Measurements from ENCODE around the gene ERVFRD-1.

ERVFRD-1 gene

GRCh38 chr6:11072101-11072500, 39.4 kb downstream of the ERVFRD-1 start:
- Histone ChIP-seq H3K36me3 (ENCODE audit: control insufficient read depth, insufficient read depth, low read length) (no peaks in the 10 kb centered on the region), H3K4me3 (ENCODE audit: insufficient read depth, low read depth, low read length) (no peak overlapping the region), H3K27ac (ENCODE audit: insufficient read depth, low read depth, low read length, poor library complexity, severe bottlenecking) (no peak overlapping the region), H3K27me3 (ENCODE audit: control insufficient read depth, insufficient read depth, low read length, poor library complexity, severe bottlenecking) (no peaks in the 10 kb centered on the region), H3K4me1 (ENCODE audit: control insufficient read depth, insufficient read depth, low read length) (no peaks in the 10 kb centered on the region), H3K9me3 (ENCODE audit: control insufficient read depth, low read length) (no peaks in the 10 kb centered on the region)
- WGBS, 2 experiments: 89 to 95% methylated on average over 4 of the region's 4 CpGs

- WGBS, 2 experiments: 86 to 95% methylated on average over 1 to 2 of the region's 2 CpGs
- Histone ChIP-seq H3K36me3 (ENCODE audit: control insufficient read depth, insufficient read depth, low read length) (no peaks in the 10 kb centered on the region), H3K4me3 (ENCODE audit: insufficient read depth, low read depth, low read length) (no peak overlapping the region), H3K27me3 (ENCODE audit: control insufficient read depth, insufficient read depth, low read length, poor library complexity, severe bottlenecking) (no peaks in the 10 kb centered on the region), H3K9me3 (ENCODE audit: control insufficient read depth, low read length) (no peaks in the 10 kb centered on the region), H3K4me1 (ENCODE audit: control insufficient read depth, insufficient read depth, low read length) (peaks cover under 1% of the 10 kb centered on the region), H3K27ac (ENCODE audit: insufficient read depth, low read depth, low read length, poor library complexity, severe bottlenecking) (no peak overlapping the region)
Measured at GRCh38 chr6:11069760-11070159, 41.8 kb downstream of the ERVFRD-1 start.

GRCh38 chr6:11067348-11067747, 44.2 kb downstream of the ERVFRD-1 start:
- Histone ChIP-seq H3K4me1 (ENCODE audit: control insufficient read depth, insufficient read depth, low read length) (peaks cover 5% of the 10 kb centered on the region), H3K36me3 (ENCODE audit: control insufficient read depth, insufficient read depth, low read length) (no peaks in the 10 kb centered on the region), H3K9me3 (ENCODE audit: control insufficient read depth, low read length) (no peaks in the 10 kb centered on the region), H3K27ac (ENCODE audit: insufficient read depth, low read depth, low read length, poor library complexity, severe bottlenecking) (no peak overlapping the region), H3K27me3 (ENCODE audit: control insufficient read depth, insufficient read depth, low read length, poor library complexity, severe bottlenecking) (no peaks in the 10 kb centered on the region), H3K4me3 (ENCODE audit: insufficient read depth, low read depth, low read length) (no peak overlapping the region)
- WGBS, 2 experiments: 83 to 90% methylated on average over 2 of the region's 2 CpGs

- Histone ChIP-seq H3K36me3 (ENCODE audit: control insufficient read depth, insufficient read depth, low read length) (no peaks in the 10 kb centered on the region), H3K9me3 (ENCODE audit: control insufficient read depth, low read length) (no peaks in the 10 kb centered on the region), H3K4me3 (ENCODE audit: insufficient read depth, low read depth, low read length) (no peak overlapping the region), H3K4me1 (ENCODE audit: control insufficient read depth, insufficient read depth, low read length) (peaks cover 5% of the 10 kb centered on the region), H3K27ac (ENCODE audit: insufficient read depth, low read depth, low read length, poor library complexity, severe bottlenecking) (no peak overlapping the region), H3K27me3 (ENCODE audit: control insufficient read depth, insufficient read depth, low read length, poor library complexity, severe bottlenecking) (no peaks in the 10 kb centered on the region)
- WGBS, 2 experiments: 94 to 97% methylated on average over 6 of the region's 6 CpGs
Measured at GRCh38 chr6:11066505-11067347, 44.8 kb downstream of the ERVFRD-1 start.

- H3K36me3 ChIP-seq (ENCODE audit: control insufficient read depth, insufficient read depth, low read length): no peaks in the 10 kb centered on the region
- no peak overlapping the region for H3K27ac ChIP-seq (ENCODE audit: insufficient read depth, low read depth, low read length, poor library complexity, severe bottlenecking)
- H3K4me3 ChIP-seq (ENCODE audit: insufficient read depth, low read depth, low read length): no peak overlapping the region
Measured at GRCh38 chr6:11065436-11066202, 45.9 kb downstream of the ERVFRD-1 start.

GRCh38 chr6:11064836-11065235, 46.7 kb downstream of the ERVFRD-1 start:
- Histone ChIP-seq H3K36me3 (ENCODE audit: control insufficient read depth, insufficient read depth, low read length) (no peaks in the 10 kb centered on the region), H3K4me1 (ENCODE audit: control insufficient read depth, insufficient read depth, low read length) (peaks cover 5% of the 10 kb centered on the region), H3K27ac (ENCODE audit: insufficient read depth, low read depth, low read length, poor library complexity, severe bottlenecking) (peak overlapping the region; percentile 45), H3K9me3 (ENCODE audit: control insufficient read depth, low read length) (no peaks in the 10 kb centered on the region), H3K4me3 (ENCODE audit: insufficient read depth, low read depth, low read length) (no peak overlapping the region), H3K27me3 (ENCODE audit: control insufficient read depth, insufficient read depth, low read length, poor library complexity, severe bottlenecking) (no peaks in the 10 kb centered on the region)
- WGBS, 2 experiments: 39 to 59% methylated on average over 2 to 3 of the region's 3 CpGs

More at GRCh38 chr6:11065436-11066202, 45.9 kb downstream of the ERVFRD-1 start:
- 87 to 92% methylated on average over 6 of the region's 6 CpGs for WGBS, 2 experiments
- Histone ChIP-seq H3K27me3 (ENCODE audit: control insufficient read depth, insufficient read depth, low read length, poor library complexity, severe bottlenecking) (no peaks in the 10 kb centered on the region), H3K9me3 (ENCODE audit: control insufficient read depth, low read length) (no peaks in the 10 kb centered on the region), H3K4me1 (ENCODE audit: control insufficient read depth, insufficient read depth, low read length) (peaks cover 5% of the 10 kb centered on the region)

- Histone ChIP-seq H3K36me3 (ENCODE audit: control insufficient read depth, insufficient read depth, low read length) (no peaks in the 10 kb centered on the region), H3K27me3 (ENCODE audit: control insufficient read depth, insufficient read depth, low read length, poor library complexity, severe bottlenecking) (no peaks in the 10 kb centered on the region), H3K4me3 (ENCODE audit: insufficient read depth, low read depth, low read length) (no peak overlapping the region), H3K9me3 (ENCODE audit: control insufficient read depth, low read length) (no peaks in the 10 kb centered on the region), H3K4me1 (ENCODE audit: control insufficient read depth, insufficient read depth, low read length) (peaks cover 5% of the 10 kb centered on the region), H3K27ac (ENCODE audit: insufficient read depth, low read depth, low read length, poor library complexity, severe bottlenecking) (no peak overlapping the region)
- 100% methylated on average over 1 of the region's 2 CpGs; no CpG with 5 or more reads in 1 of the 2 experiments for WGBS, 2 experiments
Measured at GRCh38 chr6:11062715-11063114, 48.8 kb downstream of the ERVFRD-1 start.

GRCh38 chr6:11062083-11062482, 49.4 kb downstream of the ERVFRD-1 start:
- Histone ChIP-seq H3K27me3 (ENCODE audit: control insufficient read depth, insufficient read depth, low read length, poor library complexity, severe bottlenecking) (no peaks in the 10 kb centered on the region), H3K9me3 (ENCODE audit: control insufficient read depth, low read length) (no peaks in the 10 kb centered on the region), H3K4me1 (ENCODE audit: control insufficient read depth, insufficient read depth, low read length) (peaks cover 5% of the 10 kb centered on the region), H3K36me3 (ENCODE audit: control insufficient read depth, insufficient read depth, low read length) (no peaks in the 10 kb centered on the region), H3K4me3 (ENCODE audit: insufficient read depth, low read depth, low read length) (no peak overlapping the region), H3K27ac (ENCODE audit: insufficient read depth, low read depth, low read length, poor library complexity, severe bottlenecking) (no peak overlapping the region)
- WGBS, 2 experiments: 97 to 100% methylated on average over 2 to 3 of the region's 4 CpGs

GRCh38 chr6:11058406-11058805, 53.1 kb downstream of the ERVFRD-1 start:
- no peak overlapping the region for H3K27ac ChIP-seq (ENCODE audit: insufficient read depth, low read depth, low read length, poor library complexity, severe bottlenecking)
- WGBS, 2 experiments: 94% methylated on average over 5 of the region's 5 CpGs
- H3K36me3 ChIP-seq (ENCODE audit: control insufficient read depth, insufficient read depth, low read length): no peaks in the 10 kb centered on the region
- no peaks in the 10 kb centered on the region for H3K9me3 ChIP-seq (ENCODE audit: control insufficient read depth, low read length)
- H3K4me1 ChIP-seq (ENCODE audit: control insufficient read depth, insufficient read depth, low read length): no peaks in the 10 kb centered on the region
- no peaks in the 10 kb centered on the region for H3K27me3 ChIP-seq (ENCODE audit: control insufficient read depth, insufficient read depth, low read length, poor library complexity, severe bottlenecking)
- H3K4me3 ChIP-seq (ENCODE audit: insufficient read depth, low read depth, low read length): no peak overlapping the region

- no peaks in the 10 kb centered on the region for H3K27me3 ChIP-seq (ENCODE audit: control insufficient read depth, insufficient read depth, low read length, poor library complexity, severe bottlenecking)
- no peak overlapping the region for H3K4me3 ChIP-seq (ENCODE audit: insufficient read depth, low read depth, low read length)
- no peak overlapping the region for H3K27ac ChIP-seq (ENCODE audit: insufficient read depth, low read depth, low read length, poor library complexity, severe bottlenecking)
- H3K9me3 ChIP-seq (ENCODE audit: control insufficient read depth, low read length): no peaks in the 10 kb centered on the region
- H3K36me3 ChIP-seq (ENCODE audit: control insufficient read depth, insufficient read depth, low read length): no peaks in the 10 kb centered on the region
- 67 to 73% methylated on average over 1 of the region's 1 CpG for WGBS, 2 experiments
- H3K4me1 ChIP-seq (ENCODE audit: control insufficient read depth, insufficient read depth, low read length): no peaks in the 10 kb centered on the region
Measured at GRCh38 chr6:11056871-11057270, 54.7 kb downstream of the ERVFRD-1 start.
